ENCODE measurements around the gene TBRG4.

The TBRG4 gene

DNA sequence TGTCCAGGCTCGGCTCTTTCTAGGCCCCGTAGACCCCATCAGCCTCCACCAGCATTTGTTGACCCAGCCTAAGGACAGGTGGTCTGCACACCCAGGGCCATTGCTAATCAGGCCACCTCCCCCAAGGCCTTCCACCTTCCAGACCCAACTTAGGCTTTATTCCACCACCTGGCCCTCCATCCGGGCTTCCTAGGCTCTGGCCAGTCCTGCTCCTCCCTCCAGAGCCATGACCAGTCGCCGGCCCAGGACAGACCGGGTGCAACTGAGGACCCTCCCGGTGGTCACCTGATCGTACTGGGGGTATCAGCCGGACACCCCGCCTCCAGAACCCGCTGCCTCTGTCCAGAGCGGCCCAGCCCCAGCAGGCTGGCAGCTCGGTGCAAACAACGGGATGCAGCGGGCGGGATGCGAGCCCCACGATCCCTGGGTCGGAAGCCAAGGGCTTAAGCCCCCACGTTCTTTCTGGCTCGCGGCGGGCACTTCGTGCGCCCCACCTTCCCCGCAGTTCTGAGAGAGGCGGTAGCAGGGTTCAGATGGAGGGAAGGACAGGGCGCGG lies 23.3 kb downstream of the TBRG4 start:
- no peak for DNase-seq

GRCh38 chr7:45087301-45088145 lies 24.0 kb downstream of the TBRG4 start:
- no peak for DNase-seq

GRCh38 chr7:45086331-45087065 lies 25.0 kb downstream of the TBRG4 start:
- DNase-seq = no peak

- no peak for DNase-seq
These were observed 25.8 kb downstream of the TBRG4 start for GRCh38 chr7:45085619-45086200.

DNA sequence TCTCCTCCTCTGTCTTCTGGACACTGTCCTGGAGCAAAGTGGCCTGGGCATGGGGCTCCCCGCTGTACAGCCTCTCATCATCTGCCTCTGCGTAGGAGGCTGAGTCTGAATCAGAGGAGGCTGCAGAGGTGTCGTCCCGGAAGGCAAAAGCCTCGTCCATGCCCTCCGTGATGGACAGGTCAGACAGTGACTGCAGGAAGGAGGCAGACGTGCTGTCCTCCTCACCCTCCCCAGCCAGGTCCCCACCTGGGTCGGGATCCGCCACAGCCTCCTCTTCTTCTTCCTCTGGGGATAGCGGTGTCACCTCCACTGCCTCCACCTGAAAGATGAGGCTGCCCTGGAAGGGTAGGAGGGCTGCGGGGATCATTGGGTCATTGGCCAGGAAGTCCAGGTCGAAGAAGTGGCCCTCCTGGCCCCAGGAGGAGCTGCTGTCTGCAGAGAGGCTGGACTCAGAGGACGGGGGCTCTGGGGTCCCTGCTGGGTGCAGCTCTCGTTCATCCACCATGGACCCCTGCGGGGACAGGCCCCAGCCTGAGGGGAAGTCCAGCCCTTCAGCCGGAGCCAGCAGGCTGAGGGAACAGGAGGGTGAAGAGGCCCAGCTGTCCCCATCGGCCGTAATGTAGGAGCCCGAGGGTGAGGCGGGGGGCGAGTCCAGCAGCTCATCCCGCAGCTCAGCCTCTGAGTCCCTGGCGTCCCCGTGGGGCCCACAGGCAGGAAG lies 26.4 kb downstream of the TBRG4 start:
- DNase-seq = no peak

GRCh38 chr7:45084336-45084735 lies 27.2 kb downstream of the TBRG4 start:
- no peak for DNase-seq

GRCh38 chr7:45082831-45083331 lies 28.6 kb downstream of the TBRG4 start:
- DNase-seq = no peak

DNA sequence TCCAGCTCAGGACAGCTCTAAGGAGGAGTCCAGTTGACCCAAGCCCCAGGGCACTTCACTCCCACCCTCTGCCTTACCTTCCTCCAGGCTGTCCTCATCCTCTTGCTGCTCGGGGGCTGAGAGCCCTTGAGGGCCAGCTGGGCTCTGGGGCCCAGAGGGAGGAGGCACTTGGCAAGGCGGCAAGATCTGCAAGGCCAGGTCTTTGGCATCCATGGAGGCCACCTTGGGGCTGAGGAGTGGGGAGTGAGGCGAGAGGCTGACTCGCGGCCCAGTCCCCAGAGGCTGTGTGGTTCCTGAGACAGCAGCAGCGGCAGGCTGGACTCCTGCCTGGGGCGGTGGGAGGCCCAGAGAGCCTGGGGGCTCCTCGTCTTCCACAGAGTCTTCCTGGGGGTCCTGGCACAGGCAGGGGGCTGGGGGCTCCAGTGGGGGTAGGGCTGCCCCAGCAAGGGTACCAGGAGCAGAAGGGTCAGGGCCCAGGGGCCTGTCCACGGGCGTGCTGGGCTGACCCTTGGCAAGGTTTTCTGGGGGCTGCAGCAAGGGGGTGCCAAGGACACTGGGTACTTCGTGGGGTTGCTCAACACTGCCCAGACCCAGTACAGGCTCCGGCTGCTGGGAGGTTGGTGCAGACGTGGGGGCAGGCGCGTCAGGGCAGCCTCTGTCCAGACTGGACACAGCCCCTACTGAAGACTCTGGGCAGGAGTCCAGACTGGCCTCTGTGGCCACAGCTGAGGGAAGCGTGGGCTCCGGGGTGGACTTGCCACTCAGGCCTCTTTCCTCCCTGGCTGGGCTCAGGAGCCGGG lies 29.3 kb downstream of the TBRG4 start:
- DNase-seq = no peak

GRCh38 chr7:45081670-45081974 lies 29.9 kb downstream of the TBRG4 start:
- no peak for DNase-seq

DNA sequence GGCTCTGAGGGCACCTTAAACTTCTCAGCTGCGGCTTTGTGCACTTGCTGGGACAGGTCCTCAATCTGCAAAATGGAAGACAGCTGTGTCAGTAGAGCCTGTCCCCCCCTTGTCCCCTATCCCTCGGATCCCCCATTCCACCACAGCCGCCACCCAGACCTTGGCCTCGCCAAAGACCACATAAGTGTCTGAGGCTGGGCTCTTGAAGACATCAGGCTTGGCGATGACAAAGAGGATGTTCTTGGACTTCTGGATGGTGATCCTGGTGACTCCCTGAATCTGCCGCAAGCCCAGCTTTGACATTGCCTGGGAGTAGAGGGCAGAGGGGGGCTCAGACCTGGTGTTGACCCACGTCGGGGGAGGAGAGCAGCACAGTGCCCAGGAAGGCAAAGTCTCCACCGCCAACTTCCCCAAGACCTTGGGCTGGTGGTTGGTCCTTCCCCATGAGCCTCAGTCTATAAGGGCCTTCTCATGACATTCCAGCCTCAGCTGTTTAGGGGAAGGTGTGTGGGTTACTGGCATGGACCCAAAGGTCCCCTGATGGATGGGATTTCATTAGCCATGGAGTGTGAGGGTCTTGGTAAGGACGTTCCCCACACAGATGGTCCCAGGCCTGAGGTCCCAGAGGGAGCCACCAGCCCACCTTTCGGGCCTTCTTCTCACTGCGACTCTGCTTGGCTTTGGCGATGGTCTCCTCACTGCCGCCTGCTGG lies 30.4 kb downstream of the TBRG4 start:
- DNase-seq = no peak

DNA sequence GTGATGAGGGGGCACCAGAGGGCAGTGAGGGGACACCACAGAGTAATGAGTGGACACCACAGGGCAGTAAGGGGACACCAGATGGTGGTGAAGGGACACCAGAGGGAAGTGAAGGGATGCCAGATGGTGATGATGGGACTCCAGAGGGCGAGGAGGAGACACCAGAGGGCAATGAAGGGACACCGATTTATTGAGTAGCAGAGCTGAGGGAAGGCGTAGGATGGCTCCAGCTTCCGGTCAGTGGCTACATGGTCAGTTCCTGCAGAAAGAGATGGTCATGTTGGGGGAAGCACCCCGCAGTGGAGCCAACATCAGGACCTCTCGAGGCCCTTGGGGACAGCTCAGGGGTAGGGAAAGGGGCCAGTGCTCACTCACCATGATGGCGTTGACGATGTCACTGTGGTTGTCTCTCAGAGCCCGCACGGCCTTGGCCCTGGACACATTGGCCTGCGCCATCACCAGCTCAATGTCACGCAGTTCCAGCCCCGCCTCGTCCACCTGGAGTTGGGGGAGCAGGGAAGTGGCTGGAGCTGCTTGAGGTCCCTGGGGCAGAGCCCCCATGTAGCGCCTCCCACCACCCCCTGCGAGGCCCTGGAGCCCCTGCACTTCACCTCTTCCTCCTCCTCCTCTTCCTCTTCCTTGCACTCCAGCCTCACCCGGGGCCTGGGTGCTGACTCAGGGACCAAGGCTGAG lies 31.1 kb downstream of the TBRG4 start:
- no peak for DNase-seq

GRCh38 chr7:45078125-45078681 lies 33.3 kb downstream of the TBRG4 start:
- DNase-seq = no peak

DNA sequence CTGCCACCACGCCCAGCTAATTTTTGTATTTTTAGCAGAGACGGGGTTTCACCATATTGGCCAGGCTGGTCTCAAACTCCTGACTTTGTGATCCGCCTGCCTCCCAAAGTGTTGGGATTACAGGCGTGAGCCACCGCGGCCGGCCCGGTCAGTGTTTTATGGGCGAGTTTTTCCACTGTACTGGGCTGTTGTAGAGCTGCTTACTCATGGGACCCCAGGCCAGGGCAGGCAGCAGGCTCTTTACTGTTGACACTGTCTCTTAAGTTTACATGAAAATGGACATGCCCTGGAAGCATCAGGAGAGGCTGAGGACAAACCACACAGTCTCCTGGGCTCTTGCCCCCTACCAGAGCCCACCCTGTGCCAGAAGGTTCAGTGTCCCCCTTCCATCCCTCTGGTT lies 33.9 kb downstream of the TBRG4 start:
- DNase-seq = no peak

GRCh38 chr7:45076946-45077345 lies 34.6 kb downstream of the TBRG4 start:
- DNase-seq = no peak

DNA sequence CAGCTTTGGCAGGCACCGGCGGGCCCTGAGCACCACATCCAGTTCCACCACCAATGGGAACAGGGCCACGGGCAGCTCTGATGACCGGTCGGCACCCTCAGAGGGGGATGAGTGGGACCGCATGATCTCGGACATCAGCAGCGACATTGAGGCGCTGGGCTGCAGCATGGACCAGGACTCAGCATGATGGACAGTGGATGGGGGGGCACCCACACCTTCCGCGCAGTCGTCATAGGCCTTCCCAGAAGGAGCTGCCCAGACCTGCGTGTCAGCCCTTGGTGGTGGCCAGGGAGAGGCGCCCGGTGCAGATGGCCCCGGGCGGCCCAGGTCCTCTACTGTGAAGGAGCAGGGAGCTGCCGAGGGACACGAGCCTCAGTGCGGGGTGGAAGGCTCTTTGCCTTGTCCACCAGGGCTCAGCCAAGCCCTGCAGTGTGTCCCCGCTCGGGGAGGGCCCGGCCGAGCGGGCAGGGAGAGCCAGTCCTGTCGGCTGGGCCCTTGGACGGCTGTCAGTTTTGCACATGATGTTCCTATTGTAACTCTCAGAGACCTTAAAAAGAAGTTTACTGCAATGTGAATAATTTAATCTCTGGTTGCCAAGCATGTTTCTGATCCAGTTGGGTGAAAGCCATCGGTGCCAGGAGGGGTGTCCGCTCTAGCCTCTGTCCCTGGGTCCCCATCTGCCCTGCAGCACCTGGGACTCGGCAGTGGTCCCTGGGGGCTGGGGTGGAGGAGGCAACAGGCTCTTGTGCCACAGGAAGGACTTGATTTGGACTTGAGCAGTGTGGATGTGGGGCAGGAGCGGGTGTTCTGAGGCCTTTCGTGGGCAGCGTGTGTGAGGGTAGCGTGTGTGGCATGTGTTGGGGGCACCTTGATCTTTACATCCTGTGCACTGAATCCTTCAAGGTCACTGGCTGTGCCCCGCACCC lies 35.4 kb downstream of the TBRG4 start:
- no peak for DNase-seq

DNA sequence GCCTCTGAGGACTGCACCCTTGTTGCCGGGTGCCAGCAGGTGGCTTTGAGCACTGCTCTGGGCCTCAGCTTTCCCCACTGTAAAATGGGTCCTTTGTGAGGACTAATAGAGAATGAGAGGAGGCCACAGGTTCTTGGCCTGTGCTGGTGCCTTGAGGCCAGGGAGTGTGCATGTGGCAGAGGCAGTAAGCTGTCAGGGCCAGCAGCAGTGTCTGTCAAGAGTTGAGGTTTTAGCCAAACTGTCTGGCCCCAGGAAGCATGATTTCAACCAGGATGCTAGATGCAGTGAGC lies 36.2 kb downstream of the TBRG4 start:
- no peak for DNase-seq

GRCh38 chr7:45074528-45075354 lies 36.8 kb downstream of the TBRG4 start:
- no peak for DNase-seq

- DNase-seq = no peak
These were observed 37.5 kb downstream of the TBRG4 start for GRCh38 chr7:45073786-45074527.
